H9 (cell line): ENCODE results near the gene CTNNA1. TPM values are rescaled to one million over a fixed set of nuclear protein-coding genes. Genes with fewer than 3 reads are reported as not detected.

Experiments used
- DNase-seq: peaks from one replicate; pipeline ENCODE4 v3.0.0-alpha.2; 2017
- H2AFZ ChIP-seq: one replicate; pipeline ENCODE4 v1.6.1; 2013; ENCODE audit warnings: mild to moderate bottlenecking, low read length, control low read depth, moderate library complexity
- H2AK5ac ChIP-seq: 2 replicates; pipeline ENCODE4 v1.6.1; 2013; ENCODE audit warnings: low read length, control low read depth, mixed read lengths; ENCODE audit not compliant: insufficient read length
- H2BK120ac ChIP-seq: one replicate; pipeline ENCODE4 v1.6.1; 2013; ENCODE audit warnings: low read depth, mild to moderate bottlenecking, low read length, control low read depth, inconsistent platforms; ENCODE audit not compliant: poor library complexity, severe bottlenecking
- H2BK12ac ChIP-seq: 2 replicates; pipeline ENCODE4 v1.6.1; 2013; ENCODE audit warnings: low read length, control low read depth, mixed read lengths, low read depth; ENCODE audit not compliant: insufficient read length
- H2BK15ac ChIP-seq: 2 replicates; pipeline ENCODE4 v1.6.1; 2013; ENCODE audit warnings: low read depth, low read length, control low read depth
- H2BK20ac ChIP-seq: one replicate; pipeline ENCODE4 v1.6.1; 2013; ENCODE audit warnings: low read depth, mild to moderate bottlenecking, low read length, control low read depth, inconsistent platforms; ENCODE audit not compliant: poor library complexity, severe bottlenecking
- H2BK5ac ChIP-seq: 2 replicates; pipeline ENCODE4 v1.6.1; 2013; ENCODE audit warnings: low read length, control low read depth, mixed read lengths; ENCODE audit not compliant: insufficient read length
- H3K14ac ChIP-seq: 2 replicates; pipeline ENCODE4 v1.6.1; 2013; ENCODE audit warnings: low read length, control low read depth; ENCODE audit not compliant: insufficient read depth
- H3K18ac ChIP-seq: 2 replicates; pipeline ENCODE4 v1.6.1; 2013; ENCODE audit warnings: low read depth, mild to moderate bottlenecking, mixed read lengths, low read length, control low read depth; ENCODE audit not compliant: insufficient read length
- H3K23ac ChIP-seq: 2 replicates; pipeline ENCODE4 v1.6.1; 2013; ENCODE audit warnings: low read length, control low read depth, mixed read lengths, low read depth; ENCODE audit not compliant: insufficient read length
- H3K23me2 ChIP-seq: 2 replicates; pipeline ENCODE4 v1.6.1; 2013; ENCODE audit warnings: low read depth, mild to moderate bottlenecking, mixed read lengths, low read length, control low read depth; ENCODE audit not compliant: insufficient read length, poor library complexity, severe bottlenecking
- H3K27ac ChIP-seq: 2 replicates; pipeline ENCODE4 v1.5.1; 2013; ENCODE audit warnings: low read length, control low read depth, mixed read lengths, low read depth; ENCODE audit not compliant: insufficient read length
- H3K27me3 ChIP-seq: 2 replicates; pipeline ENCODE4 v1.6.1; 2013; ENCODE audit warnings: low read length, control low read depth, inconsistent platforms; ENCODE audit not compliant: insufficient read depth
- H3K4ac ChIP-seq: 2 replicates; pipeline ENCODE4 v1.6.1; 2013; ENCODE audit warnings: low read depth, mild to moderate bottlenecking, control low read depth, inconsistent platforms, low read length, moderate library complexity
- H3K4me1 ChIP-seq: 2 replicates; pipeline ENCODE4 v1.6.1; 2013; ENCODE audit warnings: low read length, control low read depth, inconsistent platforms; ENCODE audit not compliant: insufficient read depth
- H3K4me2 ChIP-seq: 2 replicates; pipeline ENCODE4 v1.6.1; 2013; ENCODE audit warnings: low read length, control low read depth, mixed read lengths; ENCODE audit not compliant: insufficient read length, insufficient read depth
- H3K56ac ChIP-seq: 2 replicates; pipeline ENCODE4 v1.6.1; 2013; ENCODE audit warnings: low read depth, mild to moderate bottlenecking, mixed read lengths, low read length, control low read depth; ENCODE audit not compliant: insufficient read length
- H3K79me1 ChIP-seq: 2 replicates; pipeline ENCODE4 v1.6.1; 2013; ENCODE audit warnings: low read depth, mild to moderate bottlenecking, moderate library complexity, low read length, control low read depth, inconsistent platforms; ENCODE audit not compliant: insufficient read depth, poor library complexity, severe bottlenecking
- H3K79me2 ChIP-seq: 2 replicates; pipeline ENCODE4 v1.6.1; 2013; ENCODE audit warnings: low read length, control low read depth, inconsistent platforms; ENCODE audit not compliant: insufficient read depth
- H3K9ac ChIP-seq: 2 replicates; pipeline ENCODE4 v1.6.1; 2013; ENCODE audit warnings: low read length, control low read depth, mixed read lengths; ENCODE audit not compliant: insufficient read length; ENCODE audit errors: extremely low read depth
- H3K9me3 ChIP-seq: one replicate; pipeline ENCODE4 v1.6.1; 2013; ENCODE audit warnings: low read depth, low read length, inconsistent platforms; ENCODE audit not compliant: control insufficient read depth
- H3T11ph ChIP-seq: one replicate; pipeline ENCODE4 v1.6.1; 2013; ENCODE audit warnings: mild to moderate bottlenecking, low read length, control low read depth, inconsistent platforms
- H4K20me1 ChIP-seq: one replicate; pipeline ENCODE4 v1.6.1; 2013; ENCODE audit not compliant: control insufficient read depth, insufficient read length, insufficient read depth
- H4K5ac ChIP-seq: 2 replicates; pipeline ENCODE4 v1.6.1; 2013; ENCODE audit warnings: low read depth, mild to moderate bottlenecking, mixed read lengths, low read length, control low read depth; ENCODE audit not compliant: insufficient read length
- H4K8ac ChIP-seq: replicated peaks from 2 replicates; pipeline ENCODE4 v1.6.1; 2013; ENCODE audit warnings: low read length, control low read depth, mixed read lengths, low read depth; ENCODE audit not compliant: insufficient read length
- H4K91ac ChIP-seq: 2 replicates; pipeline ENCODE4 v1.6.1; 2013; ENCODE audit warnings: low read depth, mild to moderate bottlenecking, moderate library complexity, mixed read lengths, low read length, control low read depth; ENCODE audit not compliant: insufficient read length
- H3K27ac Mint-ChIP-seq, 3 experiments: 2 replicates in 2 of 3; 3 replicates in 1 of 3; pipeline ENCODE4 v1.8.0; 2020 to 2021; ENCODE audit warnings: mixed read lengths in 3 of 3, mild to moderate bottlenecking in 1 of 3, moderate library complexity in 1 of 3
- H3K27me3 Mint-ChIP-seq: 2 replicates; pipeline ENCODE4 v1.8.0; 2021; ENCODE audit warnings: low read depth, mild to moderate bottlenecking, moderate library complexity, mixed read lengths
- H3K36me3 Mint-ChIP-seq, 3 experiments: 2 replicates in 2 of 3; 3 replicates in 1 of 3; pipeline ENCODE4 v1.8.0; 2020 to 2021; ENCODE audit warnings: low read depth in 3 of 3, mixed read lengths in 3 of 3; ENCODE audit not compliant: insufficient read depth in 1 of 3
- H3K4me1 Mint-ChIP-seq, 2 experiments: 2 replicates each; pipeline ENCODE4 v1.8.0; 2020; ENCODE audit warnings: mixed read lengths in 2 of 2
- H3K4me3 Mint-ChIP-seq, 2 experiments: 2 replicates in 1 of 2; 3 replicates in 1 of 2; pipeline ENCODE4 v1.8.0; 2020 to 2021; ENCODE audit warnings: mild to moderate bottlenecking in 2 of 2, mixed read lengths in 2 of 2, moderate library complexity in 1 of 2
- H3K9me3 Mint-ChIP-seq, 2 experiments: 2 replicates in 1 of 2; 3 replicates in 1 of 2; pipeline ENCODE4 v1.8.0; 2020; ENCODE audit warnings: mild to moderate bottlenecking in 2 of 2, mixed read lengths in 2 of 2, moderate library complexity in 1 of 2
- WGBS: extraction: QIAGEN DNeasy Blood & Tissue Kit; methylation state at CpG from one replicate; pipeline ENCODE4 v1.1.7; 2013; ENCODE audit warnings: missing lambda C conversion rate, low lambda C conversion rate, mixed read lengths; ENCODE audit not compliant: insufficient read length; ENCODE audit errors: extremely low coverage; 5-methylcytosine and 5-hydroxymethylcytosine counted together
- total RNA-seq: library from RNA; stranded (reverse); gene quantifications from 2 replicates; pipeline ENCODE4 v1.2.1, GENCODE V29; 2021
- TF ChIP-seq, protein P1 (sequence below): fragments of 200-600 bp; sonication (generic); conservative IDR thresholded peaks from 3 replicates; pipeline ENCODE4 v1.8.0; 2021; ENCODE audit warnings: antibody characterized with exemption, mild to moderate bottlenecking

The CTNNA1 gene
- total RNA-seq, 1 experiment from 2014 or later, result 354 TPM

DNA sequence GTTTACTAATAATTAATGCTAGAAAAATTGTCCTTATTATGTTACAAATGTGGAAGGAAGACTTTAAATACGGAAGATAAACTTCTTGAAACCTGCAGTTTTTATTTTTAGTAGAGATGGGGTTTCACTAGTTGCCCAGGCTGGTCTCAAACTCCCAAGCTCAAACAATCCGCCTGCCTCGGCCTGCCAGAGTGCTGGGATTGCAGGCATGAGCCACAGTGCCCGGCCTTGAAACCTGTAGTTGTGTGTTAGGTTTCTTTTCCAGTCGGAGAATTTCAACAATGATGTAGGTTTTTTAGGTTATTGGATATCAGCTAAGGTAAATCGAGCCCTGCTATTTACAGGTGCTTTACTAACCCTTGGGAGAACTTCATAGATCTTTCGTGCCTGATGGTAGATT lies 30.8 kb downstream of the CTNNA1 start:
- TF ChIP-seq, protein P1, sequence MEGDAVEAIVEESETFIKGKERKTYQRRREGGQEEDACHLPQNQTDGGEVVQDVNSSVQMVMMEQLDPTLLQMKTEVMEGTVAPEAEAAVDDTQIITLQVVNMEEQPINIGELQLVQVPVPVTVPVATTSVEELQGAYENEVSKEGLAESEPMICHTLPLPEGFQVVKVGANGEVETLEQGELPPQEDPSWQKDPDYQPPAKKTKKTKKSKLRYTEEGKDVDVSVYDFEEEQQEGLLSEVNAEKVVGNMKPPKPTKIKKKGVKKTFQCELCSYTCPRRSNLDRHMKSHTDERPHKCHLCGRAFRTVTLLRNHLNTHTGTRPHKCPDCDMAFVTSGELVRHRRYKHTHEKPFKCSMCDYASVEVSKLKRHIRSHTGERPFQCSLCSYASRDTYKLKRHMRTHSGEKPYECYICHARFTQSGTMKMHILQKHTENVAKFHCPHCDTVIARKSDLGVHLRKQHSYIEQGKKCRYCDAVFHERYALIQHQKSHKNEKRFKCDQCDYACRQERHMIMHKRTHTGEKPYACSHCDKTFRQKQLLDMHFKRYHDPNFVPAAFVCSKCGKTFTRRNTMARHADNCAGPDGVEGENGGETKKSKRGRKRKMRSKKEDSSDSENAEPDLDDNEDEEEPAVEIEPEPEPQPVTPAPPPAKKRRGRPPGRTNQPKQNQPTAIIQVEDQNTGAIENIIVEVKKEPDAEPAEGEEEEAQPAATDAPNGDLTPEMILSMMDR, result no peak

More for the DNA sequence above, 30.8 kb downstream of the CTNNA1 start:
- Mint-ChIP-seq H3K27me3 (no peaks in the 10 kb centered on the region), H3K4me1 (peaks cover 0 to under 1% of the 10 kb centered on the region in 2 experiments; a peak in 1 of 4 replicates), H3K27ac (0 out of 7 replicates have a peak overlapping the region, but pooled peaks of 1 of the 3 experiments have one; percentile 68), H3K9me3 (no peaks in the 10 kb centered on the region), H3K4me3 (no peak overlapping the region), H3K36me3 (peaks cover 16 to 58% (median 52%) of the 10 kb centered on the region in 3 experiments; a peak in 6 of 7 replicates)
- H2AFZ ChIP-seq, result no peak overlapping the region
- H3K14ac ChIP-seq, result no peak overlapping the region
- H3K9ac ChIP-seq, result no peak overlapping the region
- no peak overlapping the region for H3K4ac ChIP-seq
- no peak overlapping the region for H3K4me2 ChIP-seq
- WGBS, result no CpG with 5 or more reads among the region's 7 CpGs
- H3K79me1 ChIP-seq, result no peaks in the 10 kb centered on the region
- peaks cover 3% of the 10 kb centered on the region; the same call in 1 of the 2 replicates for H3K79me2 ChIP-seq
- no peaks in the 10 kb centered on the region for H3K27me3 ChIP-seq
- DNase-seq, result no peak
- H2AK5ac ChIP-seq, result no peak overlapping the region
- H2BK12ac ChIP-seq, result no peak overlapping the region
- no peak overlapping the region for H3T11ph ChIP-seq
- no peak overlapping the region for H4K91ac ChIP-seq
- H2BK20ac ChIP-seq, result no peak overlapping the region
- no peak overlapping the region for H3K27ac ChIP-seq
- H4K20me1 ChIP-seq, result no peaks in the 10 kb centered on the region
- no peaks in the 10 kb centered on the region for H3K9me3 ChIP-seq
- no peak overlapping the region for H3K56ac ChIP-seq
- no peaks in the 10 kb centered on the region for H3K23me2 ChIP-seq
- no peak overlapping the region for H2BK5ac ChIP-seq
- H2BK120ac ChIP-seq, result no peak overlapping the region
- no peak overlapping the region for H4K8ac ChIP-seq
- no peak overlapping the region for H2BK15ac ChIP-seq
- no peak overlapping the region for H4K5ac ChIP-seq
- no peak overlapping the region for H3K23ac ChIP-seq
- H3K18ac ChIP-seq, result no peak overlapping the region
- no peaks in the 10 kb centered on the region for H3K4me1 ChIP-seq
